G401 (cell line): ENCODE results near the gene RASAL1. TPM values are rescaled to one million over a fixed set of nuclear protein-coding genes. Genes with fewer than 3 reads are reported as not detected.

Source experiments
- DNase-seq: peaks from one replicate; pipeline ENCODE4 v3.0.0-alpha.2; 2015; ENCODE audit warnings: low spot score
- in situ Hi-C: cut with HindIII; loops from 2 replicates; pipeline ENCODE4 v1.10.0; 2016; ENCODE audit warnings: low sequenced_read_pairs, mixed read lengths
- total RNA-seq: library from RNA; depleted of rRNA; stranded (reverse); fragments of >200 nt; shearing (Covaris generic); gene quantifications from 2 replicates; pipeline ENCODE4 v1.2.3, GENCODE V29; 2014

Gene RASAL1
- total RNA-seq, 1 experiment from 2014 or later: 3.1 TPM

DNA sequence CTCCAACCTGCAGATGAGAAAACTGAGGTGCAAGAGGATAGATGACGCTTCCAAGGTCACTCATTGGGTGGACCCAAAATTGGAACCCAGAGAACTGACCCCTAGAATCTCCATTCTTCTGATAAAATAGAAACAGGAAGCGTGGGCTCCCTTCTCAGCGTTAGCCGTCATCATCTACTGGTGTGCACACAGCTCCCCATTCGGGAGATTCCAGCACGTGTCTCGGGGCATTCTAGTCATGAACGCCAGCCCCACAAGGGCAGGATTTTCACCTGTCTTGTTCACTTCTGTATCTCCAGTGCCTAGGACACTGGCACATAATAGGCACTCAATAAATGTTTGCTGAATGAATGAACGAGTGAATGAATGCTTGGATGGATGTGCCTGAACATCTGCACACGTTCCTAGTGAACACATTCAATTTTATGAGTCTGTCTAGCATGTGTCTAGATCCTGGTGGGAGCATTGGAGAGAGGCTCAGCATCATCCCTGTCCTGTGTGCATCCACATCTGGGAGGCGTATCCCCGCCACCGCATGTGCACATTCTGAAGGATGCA is 30.5 kb downstream of the RASAL1 start:
- no peak for DNase-seq
- in situ Hi-C loops: no loop called here

DNA sequence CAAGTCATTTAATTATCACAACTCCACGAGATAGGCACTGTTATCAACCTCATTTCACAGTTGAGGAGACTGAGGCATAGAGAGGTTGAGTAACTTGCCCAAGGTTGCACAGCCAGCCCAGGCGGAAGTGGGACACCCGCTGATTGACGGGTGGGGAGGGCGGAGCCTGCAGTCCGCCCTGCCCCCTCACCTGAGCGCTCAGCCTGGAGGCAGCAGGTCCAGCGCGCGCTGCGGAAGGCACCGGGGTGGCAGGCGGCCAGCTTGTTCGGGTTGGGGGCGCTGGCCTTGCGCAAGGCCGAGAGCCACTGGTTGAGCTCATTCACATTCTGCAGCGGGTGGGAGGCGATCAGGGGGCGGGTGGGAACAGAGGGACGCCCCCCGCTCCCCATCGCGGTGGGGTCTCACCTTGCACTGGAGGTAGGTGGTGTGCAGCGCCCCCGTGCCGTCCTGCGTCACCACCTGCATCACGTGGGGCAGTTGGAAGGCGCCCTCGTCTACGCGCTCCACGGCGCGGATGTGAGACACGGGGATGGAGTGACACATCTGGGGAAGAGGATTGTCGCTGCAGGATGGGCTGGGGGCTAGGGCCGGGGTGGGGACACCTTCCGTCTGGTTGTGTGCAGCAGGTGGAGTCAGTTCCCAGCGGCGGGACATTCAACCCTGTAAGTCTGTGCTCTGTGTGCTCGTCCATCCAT is 31.7 kb downstream of the RASAL1 start:
- peak; percentile 39 for DNase-seq
- in situ Hi-C loops: no loop called here

DNA sequence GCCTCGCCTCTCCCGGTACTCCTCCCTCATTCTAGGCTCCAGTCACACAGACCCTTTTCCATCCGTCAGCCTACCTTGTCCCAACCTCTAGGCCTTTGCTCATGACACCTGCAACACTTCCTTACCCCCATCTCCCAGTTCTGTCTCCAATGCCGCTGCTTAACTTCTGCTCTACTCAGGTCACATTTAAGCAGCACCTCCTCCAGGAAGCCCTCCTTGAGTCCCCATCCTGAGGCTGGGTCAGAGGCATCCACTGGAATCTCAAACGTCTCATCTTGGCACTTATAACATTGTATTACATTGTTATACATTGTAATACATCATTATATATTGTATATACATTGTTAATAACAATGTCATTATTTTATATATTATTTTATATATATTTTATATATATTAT is 32.8 kb downstream of the RASAL1 start:
- in situ Hi-C loops: no loop called here
- DNase-seq: no peak

DNA sequence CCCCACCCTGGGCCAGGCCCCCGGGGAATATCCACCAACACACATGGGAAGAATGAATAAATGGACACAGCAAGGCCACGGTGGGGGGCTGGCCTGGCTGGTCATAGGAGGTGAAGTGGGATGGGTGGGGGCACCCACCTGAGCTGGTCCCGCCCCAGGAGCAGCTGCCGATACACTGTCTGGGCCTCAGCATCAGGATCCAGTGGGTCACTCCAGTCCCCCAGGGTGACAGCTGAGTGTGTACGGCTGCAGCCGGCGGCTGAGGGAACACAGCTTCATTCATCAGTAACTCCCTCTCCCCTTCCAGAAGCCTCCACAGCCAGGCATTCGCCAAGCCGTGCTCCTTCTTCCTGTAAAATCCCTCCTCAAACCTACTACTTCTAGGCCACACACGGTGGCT is 33.8 kb downstream of the RASAL1 start:
- in situ Hi-C loops: no loop called here
- no peak for DNase-seq

DNA sequence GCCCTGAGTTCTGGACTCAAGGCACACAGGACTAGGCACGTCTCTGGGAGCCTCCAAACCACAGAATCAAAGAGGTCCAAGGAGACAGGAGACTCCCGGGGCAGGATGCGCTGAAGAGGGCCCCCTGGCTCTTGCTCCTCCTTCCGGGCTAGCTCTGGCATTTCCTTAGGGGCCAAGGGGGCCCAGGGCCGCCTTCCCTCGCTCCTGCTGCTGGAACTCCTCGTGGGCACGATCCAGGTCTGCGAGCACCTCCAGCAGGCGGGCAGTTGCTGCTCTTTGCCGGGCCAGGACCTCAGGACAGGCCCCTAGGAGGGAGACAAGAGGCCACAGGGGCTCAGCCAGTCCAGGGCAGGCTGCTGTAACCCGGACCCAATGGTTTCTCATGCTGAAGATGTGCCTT is 35.8 kb downstream of the RASAL1 start:
- in situ Hi-C loops: no loop called here
- no peak for DNase-seq

DNA sequence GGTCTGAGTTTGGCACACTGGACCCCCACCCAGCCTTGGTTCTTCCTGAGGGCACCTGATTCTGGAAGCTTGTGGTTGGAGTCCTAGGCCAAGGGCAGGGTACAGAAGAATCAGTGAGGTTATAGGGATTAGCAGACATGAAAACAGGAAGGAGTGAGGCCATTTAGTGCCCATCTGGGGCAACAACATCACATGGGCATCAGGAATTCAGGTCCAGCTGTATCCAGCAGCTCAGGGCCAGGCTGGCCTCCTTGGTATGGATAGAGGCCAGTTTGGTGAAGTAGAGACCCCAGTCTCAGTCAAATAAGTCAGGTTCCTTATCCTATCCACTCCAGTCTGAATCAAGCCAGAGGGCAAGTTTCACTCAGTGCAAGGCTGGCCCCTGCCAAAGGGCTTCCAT is 36.2 kb downstream of the RASAL1 start:
- in situ Hi-C loops: no loop called here
- DNase-seq: no peak

DNA sequence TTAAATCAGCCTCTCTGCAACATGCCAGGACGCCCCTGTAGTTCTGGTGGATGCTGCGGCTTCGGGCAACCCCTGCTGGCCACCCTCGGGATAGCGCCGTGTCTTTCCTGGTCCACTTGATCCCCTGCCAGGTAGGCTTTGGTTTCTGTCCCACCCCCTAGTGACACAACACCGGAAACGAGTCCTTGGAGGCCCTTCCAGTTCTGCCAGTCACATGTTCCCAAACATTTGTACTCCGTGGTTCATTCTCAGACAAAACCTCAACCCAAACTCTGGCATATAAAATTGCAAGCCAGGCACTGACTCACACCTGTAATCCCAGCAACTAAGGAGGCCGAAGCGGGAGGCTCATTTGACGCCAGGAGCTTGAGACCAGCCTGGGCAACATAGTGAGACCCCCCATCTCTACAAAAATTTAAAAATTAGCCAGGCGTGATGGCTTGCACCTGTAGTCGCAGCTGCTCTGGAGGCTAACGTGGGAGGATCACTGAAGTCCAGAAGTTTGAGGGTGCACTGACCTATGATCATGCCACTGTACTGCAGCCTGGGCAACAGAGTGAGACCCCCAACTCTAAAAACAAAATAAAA is 37.0 kb downstream of the RASAL1 start:
- peak; percentile 87 for DNase-seq
- in situ Hi-C loops: no loop called here

DNA sequence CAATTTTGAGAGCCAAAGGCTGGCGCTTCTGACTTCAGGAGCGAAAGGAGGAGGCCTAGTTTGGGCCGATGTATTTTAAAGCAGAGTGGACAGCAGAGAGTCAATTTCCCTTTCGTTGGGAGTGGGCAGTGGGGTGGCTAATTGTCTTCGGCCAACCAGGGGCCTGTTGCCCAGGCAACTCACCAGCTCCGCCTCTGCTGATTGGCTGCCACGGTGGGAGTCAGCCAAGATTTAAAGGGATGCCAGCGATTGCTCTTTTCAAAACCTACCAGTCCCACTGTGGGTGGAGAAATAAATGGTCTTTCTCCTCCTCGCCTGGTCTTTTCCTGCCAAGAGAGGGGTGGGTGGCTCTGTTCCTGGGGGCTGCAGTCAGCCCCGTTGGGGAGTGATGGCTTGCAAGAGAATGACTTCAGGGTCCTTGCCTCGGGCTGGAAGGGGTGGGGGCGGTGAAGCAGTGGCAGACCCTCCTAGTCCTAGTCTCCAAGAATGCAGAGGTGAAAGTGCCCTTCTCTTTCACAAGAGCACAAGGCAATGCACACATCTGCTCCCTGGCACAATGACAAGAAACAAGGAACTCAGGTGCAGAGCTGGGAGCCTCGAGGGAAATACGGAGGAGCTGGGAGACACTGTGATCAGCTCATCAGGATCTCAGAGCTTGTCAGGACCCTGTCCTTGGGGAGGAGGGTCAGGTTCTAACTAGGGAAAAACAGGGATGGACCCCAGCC is 37.7 kb downstream of the RASAL1 start:
- in situ Hi-C loops: no loop called here
- peak; percentile 93 for DNase-seq

DNA sequence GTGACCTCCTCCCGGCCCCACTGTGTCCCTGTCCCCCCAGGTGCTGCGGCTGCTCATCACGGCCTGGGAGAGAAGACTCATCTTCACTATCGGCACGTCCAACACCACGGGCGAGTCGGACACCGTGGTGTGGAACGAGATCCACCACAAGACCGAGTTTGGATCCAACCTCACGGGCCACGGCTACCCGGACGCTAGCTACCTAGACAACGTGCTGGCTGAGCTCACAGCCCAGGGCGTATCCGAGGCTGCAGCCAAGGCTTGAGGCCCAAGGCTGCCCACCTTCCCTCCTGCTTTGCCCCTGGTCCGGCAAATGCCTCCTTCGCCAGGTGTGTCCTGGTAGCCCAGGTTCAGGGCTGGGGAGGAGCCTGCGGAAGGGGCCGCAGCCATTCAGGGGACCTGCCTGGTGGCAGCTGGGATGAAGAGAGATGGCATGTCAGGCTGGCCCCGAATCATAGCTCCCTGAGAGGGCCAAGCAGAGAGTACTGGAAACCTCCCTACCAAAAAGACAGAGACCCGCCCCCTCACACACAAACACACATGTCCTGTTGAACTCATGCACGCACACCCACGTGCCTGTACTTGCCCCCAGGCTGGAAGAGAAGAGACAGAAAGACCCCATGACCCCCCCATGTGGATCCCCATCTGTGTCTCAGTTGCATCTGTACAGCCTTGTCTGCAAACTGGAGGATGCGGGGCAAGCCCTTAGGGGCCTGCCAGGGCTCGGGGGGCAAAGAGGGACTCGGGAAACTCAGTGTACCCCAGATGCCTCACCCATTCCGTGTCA is 38.7 kb downstream of the RASAL1 start:
- in situ Hi-C loops: no loop called here
- no peak for DNase-seq

DNA sequence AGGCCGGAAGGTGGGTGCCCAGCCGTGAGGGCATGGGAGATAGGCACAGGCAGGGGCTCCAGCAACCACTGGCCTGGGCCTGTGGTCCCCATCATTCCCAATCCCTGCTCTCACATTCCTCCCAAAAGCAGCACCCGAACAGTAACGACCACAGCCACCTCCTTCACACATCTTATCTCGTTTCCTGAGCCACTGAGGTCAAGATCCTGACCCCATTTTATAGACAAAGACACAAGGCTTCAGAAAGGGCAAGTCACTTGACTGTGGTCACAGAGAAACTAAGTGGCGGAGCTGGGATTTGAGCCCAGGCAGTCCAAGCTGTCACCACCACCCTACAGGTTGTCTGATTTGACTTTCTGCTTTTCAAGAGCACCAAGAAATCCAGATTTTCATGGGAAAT is 40.2 kb downstream of the RASAL1 start:
- no peak for DNase-seq
- in situ Hi-C loops: no loop called here

DNA sequence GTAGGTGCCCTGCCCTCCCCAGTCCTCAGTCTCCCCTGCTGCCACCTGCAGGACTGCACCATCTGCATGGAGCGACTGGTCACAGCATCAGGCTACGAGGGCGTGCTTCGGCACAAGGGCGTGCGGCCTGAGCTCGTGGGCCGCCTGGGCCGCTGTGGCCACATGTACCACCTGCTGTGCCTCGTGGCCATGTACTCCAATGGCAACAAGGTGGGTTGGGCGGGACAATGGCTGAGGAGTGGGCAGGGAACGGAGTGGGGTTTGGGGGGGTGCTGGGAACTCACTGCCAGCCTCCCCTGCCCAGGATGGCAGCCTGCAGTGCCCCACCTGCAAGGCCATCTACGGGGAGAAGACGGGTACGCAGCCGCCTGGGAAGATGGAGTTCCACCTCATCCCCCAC is 40.8 kb downstream of the RASAL1 start:
- in situ Hi-C loops: no loop called here

DNA sequence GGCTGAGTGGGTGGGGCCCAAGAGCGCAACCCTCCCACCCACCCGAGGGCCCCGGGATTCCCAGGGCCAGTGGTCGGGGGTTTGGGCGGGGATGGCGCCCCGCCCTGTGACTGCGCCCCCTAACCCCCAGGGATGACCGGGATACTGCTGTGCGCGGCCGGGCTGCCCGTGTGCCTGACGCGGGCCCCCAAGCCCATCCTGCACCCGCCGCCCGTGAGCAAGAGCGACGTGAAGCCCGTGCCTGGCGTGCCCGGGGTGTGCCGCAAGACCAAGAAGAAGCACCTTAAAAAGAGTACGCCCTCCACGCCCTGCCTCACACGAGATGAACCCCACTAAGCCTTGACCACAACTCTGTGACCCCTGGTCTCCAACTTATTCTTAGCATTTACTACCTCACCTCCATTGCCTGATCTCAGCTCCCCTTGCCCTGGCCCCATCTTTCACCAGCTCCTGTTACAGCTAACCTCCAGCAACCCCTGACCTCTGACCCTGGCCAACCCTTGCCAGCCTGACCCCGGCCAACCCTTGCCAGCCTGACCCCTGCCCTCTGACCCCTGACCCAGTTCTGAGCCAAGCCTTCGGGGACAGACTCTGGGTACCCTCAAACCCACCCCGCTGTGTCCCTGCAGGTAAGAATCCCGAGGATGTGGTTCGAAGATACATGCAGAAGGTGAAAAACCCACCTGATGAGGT is 42.0 kb downstream of the RASAL1 start:
- no peak for DNase-seq
- in situ Hi-C loops: no loop called here

More for the DNA sequence above, 40.8 kb downstream of the RASAL1 start:
- DNase-seq: no peak

DNA sequence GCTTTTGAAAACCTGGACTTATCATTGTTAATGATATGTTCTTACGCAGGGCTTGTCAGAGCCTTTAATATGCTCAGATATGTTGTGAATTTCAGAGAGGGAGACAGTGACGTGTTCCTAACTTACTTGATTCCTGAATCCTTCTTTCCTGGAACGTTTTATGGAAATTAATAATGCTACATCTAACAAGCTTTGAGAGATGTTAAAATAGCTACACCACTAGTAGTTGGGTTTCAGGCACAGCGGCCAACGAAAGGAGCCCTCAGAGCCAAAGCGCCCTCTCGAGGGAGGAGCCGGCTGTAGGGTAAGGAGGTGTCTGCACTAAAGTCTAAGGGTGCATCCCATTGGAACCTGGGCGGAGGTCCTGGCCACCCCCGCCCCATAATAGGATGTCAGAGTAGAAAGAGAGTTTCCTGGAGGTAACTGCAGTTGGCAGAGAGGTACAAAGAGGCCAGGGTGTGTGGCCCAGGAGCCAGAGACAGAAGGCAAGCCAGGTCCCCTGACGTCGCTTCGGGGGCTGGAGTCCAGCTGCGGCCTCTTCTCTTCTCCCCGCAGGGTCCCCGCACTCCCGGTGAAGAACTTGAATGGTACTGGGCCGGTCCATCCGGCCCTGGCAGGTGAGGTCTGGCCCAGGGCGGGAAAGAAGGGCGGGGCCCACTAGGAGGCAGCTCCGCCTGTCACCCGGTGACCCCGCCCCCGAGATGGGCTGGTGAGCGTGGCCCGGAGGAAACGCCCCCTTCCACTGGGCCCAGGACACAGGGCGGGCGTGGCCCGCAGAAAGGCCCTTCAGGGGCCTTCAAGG is 42.8 kb downstream of the RASAL1 start:
- DNase-seq: no peak
- in situ Hi-C loops: no loop called here

DNA sequence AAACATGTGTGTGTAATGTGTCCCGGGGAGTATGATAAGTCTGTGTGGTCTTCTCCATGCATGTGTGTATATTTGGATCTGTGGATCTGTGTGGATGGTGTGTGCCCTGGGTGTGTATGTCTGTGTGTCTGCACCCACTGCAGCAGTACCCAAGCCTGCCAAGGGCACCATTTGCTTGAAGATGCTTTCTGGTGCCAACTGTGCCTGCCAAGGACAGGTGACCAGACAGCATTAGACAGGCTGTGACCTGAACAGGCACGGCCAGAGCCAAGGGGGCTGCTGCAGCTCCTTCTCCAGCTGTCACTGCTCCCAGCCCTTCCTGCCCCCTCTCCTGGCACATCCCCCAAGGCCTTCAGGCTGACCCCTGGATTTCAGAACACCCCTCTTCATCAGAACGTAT is 44.1 kb downstream of the RASAL1 start:
- in situ Hi-C loops: no loop called here
- peak; percentile 88 for DNase-seq

DNA sequence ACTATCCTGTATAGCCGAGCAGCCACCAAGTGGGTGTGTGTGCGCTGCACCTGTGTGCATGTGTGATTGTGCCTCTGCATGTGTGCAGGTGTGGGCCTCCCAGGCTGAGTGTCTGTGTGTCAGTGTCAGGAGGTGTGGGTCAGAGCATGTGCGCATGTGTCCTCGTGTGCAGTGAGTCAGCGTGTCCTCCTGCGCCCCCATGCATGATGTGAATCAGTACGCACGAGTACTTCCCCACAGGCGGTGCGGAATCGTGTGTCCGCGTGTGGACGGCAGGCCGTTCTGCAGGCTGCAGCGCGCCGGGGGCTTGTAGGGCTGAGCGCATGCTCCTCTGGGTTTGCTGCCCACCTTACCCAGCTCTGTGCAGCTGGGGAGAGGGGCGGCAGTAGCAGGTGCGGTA is 44.8 kb downstream of the RASAL1 start:
- peak; percentile 27 for DNase-seq
- in situ Hi-C loops: no loop called here

DNA sequence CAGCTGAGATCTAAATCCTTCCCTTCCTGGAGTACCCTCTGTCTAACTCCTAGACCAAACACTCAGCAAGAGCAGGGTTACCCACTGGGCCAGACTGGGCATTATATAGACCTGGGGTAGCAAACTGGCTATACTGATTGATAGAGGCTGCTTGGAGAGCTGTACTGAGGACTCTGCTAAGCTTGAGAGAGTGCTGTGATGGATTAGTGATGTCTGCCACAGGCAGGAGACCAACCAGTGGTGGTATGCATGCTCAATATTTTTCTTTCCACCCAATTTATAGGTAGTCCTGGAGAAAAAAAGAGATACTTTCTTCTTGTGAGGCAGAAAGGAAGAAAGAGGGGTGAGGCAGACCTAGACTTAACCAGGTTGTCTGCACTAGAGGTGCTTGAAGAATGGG is 45.7 kb downstream of the RASAL1 start:
- in situ Hi-C loops: no loop called here
- no peak for DNase-seq

DNA sequence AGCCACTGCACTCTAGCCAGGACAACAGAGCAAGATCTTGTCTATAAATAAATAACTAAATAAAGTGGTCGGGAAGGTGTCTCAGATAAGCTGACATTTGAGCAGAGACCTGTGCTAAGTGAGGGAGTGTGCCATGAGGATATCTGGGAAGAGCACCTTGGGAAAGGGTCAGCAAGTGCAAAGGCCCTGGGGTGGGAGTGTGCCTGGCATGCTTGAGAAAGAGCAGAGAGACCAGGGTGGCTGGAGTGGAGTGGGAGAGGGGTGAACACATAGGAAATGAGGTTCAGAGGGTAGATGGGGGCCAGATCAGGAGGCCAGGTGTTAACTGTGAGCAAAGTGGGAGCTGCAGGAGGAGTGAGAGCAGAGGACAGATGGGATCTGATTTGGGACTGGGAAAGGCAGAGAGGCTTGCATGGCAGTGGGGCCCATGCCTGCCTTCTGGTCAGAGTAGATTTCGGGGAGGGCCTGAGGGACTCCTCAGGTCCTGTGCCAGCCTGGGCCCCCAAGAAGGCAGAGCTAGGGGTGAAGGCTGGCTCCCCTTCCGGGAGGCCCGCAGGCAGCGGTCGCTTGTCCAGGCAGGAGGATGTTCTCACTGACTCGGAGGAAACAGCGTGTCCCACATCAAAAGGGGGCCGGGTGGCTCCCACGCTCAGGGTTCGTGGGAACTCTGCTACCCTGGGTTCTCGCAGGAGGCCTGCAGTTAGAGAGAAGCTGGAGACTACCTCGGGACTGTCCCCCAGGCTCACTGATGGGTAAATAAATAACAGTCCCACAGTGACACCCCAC is 46.4 kb downstream of the RASAL1 start:
- DNase-seq: no peak
- in situ Hi-C loops: no loop called here

DNA sequence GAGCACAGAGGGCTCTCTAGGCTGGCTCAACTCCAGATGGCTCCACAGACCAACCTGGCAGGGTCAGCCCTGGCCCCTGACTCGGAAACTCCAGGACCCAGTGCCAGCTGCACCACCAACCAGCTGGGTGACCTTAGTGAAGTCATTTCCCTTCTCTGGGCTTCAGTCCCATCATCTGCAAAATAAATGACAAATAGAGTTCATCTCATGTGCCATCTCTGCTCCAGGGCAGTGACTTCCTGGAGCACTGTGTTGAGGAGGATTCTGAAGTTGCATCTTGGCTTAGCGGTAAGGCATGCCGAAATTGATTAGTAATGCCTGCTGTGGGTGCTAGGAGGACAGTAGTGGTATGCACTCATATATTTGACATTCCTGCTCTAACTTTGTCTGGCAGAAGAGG is 47.5 kb downstream of the RASAL1 start:
- in situ Hi-C loops: no loop called here

More for the DNA sequence above, 47.5 kb downstream of the RASAL1 start:
- DNase-seq: no peak
